IPS-18a (cell line): ENCODE data around the gene LUZP2.

Source experiments
- H3K27ac ChIP-seq: one replicate; pipeline ENCODE4 v1.5.1; 2013; ENCODE audit warnings: low read length
- H3K27me3 ChIP-seq: one replicate; pipeline ENCODE4 v1.6.1; 2013; ENCODE audit warnings: mild to moderate bottlenecking, low read length; ENCODE audit not compliant: control insufficient read depth, insufficient read depth
- H3K36me3 ChIP-seq: one replicate; pipeline ENCODE4 v1.6.1; 2013; ENCODE audit warnings: low read depth, low read length; ENCODE audit not compliant: control insufficient read depth
- H3K4me1 ChIP-seq: one replicate; pipeline ENCODE4 v1.6.1; 2013; ENCODE audit warnings: low read depth, low read length; ENCODE audit not compliant: control insufficient read depth
- H3K4me3 ChIP-seq: one replicate; pipeline ENCODE4 v1.5.1; 2013; ENCODE audit warnings: low read length
- H3K9ac ChIP-seq: one replicate; pipeline ENCODE4 v1.6.1; 2013; ENCODE audit warnings: mild to moderate bottlenecking, low read length, moderate library complexity
- H3K9me3 ChIP-seq: one replicate; pipeline ENCODE4 v1.6.1; 2013; ENCODE audit warnings: low read depth, low read length; ENCODE audit not compliant: control insufficient read depth

LUZP2 gene

DNA sequence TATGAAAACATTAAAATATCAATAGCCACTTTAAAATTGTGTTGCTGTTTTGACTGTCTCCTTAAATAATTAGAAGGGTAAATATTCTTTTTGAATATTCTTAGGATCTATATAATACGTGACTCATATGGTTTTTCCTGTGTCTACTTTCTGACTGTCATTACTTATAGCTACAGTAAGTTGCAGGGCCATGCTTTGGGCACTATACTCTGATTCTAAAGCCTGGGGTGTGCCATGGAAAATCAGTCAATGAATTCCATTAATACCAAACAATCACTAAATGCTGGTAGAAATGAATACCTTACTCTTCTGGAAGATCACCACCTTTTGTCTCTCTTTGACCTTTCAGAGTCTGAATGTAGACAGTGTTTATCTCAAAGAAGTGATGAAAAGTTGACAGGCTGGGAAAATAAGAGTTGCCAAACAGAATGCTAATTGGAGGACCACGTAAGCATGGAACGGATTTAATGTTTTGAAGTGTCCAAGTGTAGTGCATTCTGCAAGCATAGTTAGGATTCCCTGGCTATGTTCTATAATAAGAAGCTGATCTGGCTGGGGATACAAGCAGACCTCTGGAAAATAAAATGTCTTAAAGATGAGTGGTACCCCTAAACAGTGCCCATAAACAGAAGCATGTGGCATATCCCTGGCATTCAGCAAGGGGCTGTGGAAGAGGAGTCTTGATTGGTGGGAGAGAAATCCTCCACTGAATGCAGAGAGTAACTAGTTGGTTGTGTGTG, 16.8 kb downstream of the LUZP2 start:
- Histone ChIP-seq H3K4me3 (no peak overlapping the region), H3K27ac (no peak overlapping the region)

DNA sequence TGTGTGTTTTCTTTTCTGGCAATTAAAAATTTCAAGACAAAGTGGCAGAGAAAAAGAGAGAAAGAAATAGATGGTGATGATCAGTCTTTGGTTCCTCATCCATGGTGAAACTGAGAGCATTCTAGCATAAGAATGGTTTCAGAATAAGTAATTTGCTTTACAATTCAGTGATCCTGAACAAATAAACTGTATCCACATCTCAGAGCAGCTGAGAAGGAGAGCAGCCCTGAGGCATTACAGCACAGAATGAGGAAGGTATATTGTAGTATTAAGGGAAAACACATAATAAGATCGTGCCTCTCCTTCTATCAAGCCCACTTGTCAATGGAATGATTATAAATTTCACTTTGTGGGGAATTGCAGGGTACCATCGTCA, 17.4 kb downstream of the LUZP2 start:
- H3K4me1 ChIP-seq = no peaks in the 10 kb centered on the region
- H3K36me3 ChIP-seq = no peaks in the 10 kb centered on the region
- no peak overlapping the region for H3K4me3 ChIP-seq
- H3K27me3 ChIP-seq = no peaks in the 10 kb centered on the region
- H3K27ac ChIP-seq = no peak overlapping the region
- H3K9ac ChIP-seq = no peak overlapping the region
- no peaks in the 10 kb centered on the region for H3K9me3 ChIP-seq

More for the DNA sequence above, 16.8 kb downstream of the LUZP2 start:
- H3K27me3 ChIP-seq = no peaks in the 10 kb centered on the region
- no peaks in the 10 kb centered on the region for H3K9me3 ChIP-seq
- no peak overlapping the region for H3K9ac ChIP-seq
- H3K4me1 ChIP-seq = no peaks in the 10 kb centered on the region
- H3K36me3 ChIP-seq = no peaks in the 10 kb centered on the region

DNA sequence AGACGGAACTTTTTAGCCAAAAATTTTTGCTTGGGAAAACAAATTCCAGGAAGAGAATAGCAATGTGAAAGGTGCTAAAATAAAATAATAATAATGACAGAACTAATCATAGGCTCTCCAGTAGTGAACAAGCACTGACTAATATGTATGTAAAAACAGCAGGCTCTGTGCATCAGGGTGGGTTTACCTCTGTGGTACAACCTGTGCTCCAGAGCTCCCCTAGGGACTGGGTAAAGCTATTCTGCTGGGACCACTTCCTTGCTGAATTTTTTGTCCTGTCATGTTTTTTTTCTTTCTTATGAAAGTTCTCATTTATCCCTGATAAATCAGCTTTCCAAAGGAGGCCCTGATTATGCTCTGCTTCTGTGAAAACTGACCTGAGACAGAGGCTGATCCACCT, 18.8 kb downstream of the LUZP2 start:
- H3K27me3 ChIP-seq = no peaks in the 10 kb centered on the region
- H3K9me3 ChIP-seq = no peaks in the 10 kb centered on the region
- no peaks in the 10 kb centered on the region for H3K36me3 ChIP-seq
- H3K27ac ChIP-seq = no peak overlapping the region
- no peaks in the 10 kb centered on the region for H3K4me1 ChIP-seq
- H3K9ac ChIP-seq = no peak overlapping the region
- H3K4me3 ChIP-seq = no peak overlapping the region

DNA sequence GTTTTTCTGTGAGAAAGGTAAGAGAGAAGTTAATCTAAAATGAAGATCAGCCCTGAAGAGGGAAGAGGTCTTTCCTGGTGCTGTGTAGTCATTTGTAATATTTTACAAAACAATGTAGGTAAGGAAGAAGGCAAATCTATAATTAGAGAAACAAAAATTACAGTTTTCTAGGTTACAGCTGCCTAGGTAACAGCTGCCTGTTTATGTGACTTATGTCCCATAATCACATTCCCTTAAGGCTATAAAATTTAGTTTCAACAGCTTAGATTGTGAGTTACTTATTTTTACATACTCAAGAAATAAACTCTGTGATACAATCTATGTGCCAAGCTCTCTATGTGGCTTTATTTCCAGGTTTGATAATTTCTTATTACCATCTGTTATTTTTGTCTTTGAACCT, 19.8 kb downstream of the LUZP2 start:
- Histone ChIP-seq H3K27ac (no peak overlapping the region), H3K27me3 (no peaks in the 10 kb centered on the region), H3K4me1 (no peaks in the 10 kb centered on the region), H3K9me3 (no peaks in the 10 kb centered on the region), H3K9ac (no peak overlapping the region), H3K36me3 (no peaks in the 10 kb centered on the region), H3K4me3 (no peak overlapping the region)

DNA sequence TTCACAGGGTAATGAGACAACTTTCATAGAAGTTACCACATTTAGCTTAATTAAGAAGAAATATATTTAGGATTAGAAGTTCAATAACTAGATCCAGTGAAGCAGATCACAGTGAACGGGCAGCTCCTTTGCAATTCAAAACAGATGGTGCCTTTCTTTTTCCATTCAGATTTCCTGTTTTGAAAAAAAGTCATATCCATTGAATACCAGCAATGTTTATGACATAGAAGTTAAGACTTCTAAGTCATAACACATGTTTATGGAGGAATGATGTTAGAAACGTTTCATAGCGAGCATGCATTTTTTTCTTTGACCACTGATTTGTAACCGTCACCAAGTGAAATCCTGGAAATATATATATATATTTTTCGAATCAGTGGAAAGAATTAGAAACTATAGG, 24.7 kb downstream of the LUZP2 start:
- Histone ChIP-seq H3K9ac (no peak overlapping the region), H3K27me3 (no peaks in the 10 kb centered on the region), H3K4me1 (no peaks in the 10 kb centered on the region), H3K27ac (no peak overlapping the region), H3K4me3 (no peak overlapping the region), H3K9me3 (no peaks in the 10 kb centered on the region), H3K36me3 (no peaks in the 10 kb centered on the region)

DNA sequence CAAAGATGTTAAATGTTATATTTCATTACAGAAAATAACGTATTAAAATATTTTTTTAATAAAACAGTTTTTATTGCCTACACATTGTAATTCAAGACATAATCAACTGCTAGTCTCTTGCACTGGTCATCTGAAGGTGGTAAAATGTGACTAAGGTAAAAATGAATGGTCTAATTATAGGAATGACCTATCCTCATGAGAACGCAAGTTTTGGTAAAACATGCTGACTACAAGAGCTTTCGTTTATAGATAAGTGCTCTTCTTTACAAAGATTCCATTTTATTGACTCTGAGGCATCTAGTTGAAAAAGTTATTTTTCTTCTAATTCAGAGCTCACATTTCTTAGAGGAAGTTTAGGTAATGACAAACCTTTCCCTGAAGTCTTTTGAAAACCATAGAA, 27.3 kb downstream of the LUZP2 start:
- no peaks in the 10 kb centered on the region for H3K9me3 ChIP-seq
- no peaks in the 10 kb centered on the region for H3K4me1 ChIP-seq
- H3K9ac ChIP-seq = no peak overlapping the region
- H3K27ac ChIP-seq = no peak overlapping the region
- no peak overlapping the region for H3K4me3 ChIP-seq
- no peaks in the 10 kb centered on the region for H3K36me3 ChIP-seq
- H3K27me3 ChIP-seq = no peaks in the 10 kb centered on the region

DNA sequence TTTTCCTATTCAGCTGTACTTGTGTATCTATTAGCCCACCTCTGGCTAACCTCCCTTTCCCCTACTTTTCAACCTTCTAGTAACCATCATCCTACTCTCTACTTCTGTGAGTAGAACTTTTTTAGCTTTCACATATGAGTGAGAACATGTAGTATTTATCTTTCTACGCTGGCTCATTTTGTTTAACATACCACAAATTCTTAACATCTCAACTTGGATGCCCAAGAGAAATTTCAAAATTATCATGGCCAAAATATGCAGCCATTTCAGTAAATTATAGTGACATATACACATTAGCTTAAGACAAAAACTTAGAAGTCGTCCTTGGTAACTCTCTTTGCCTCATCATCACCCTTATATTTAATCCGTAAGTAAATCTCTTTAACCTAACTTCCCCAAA, 34.7 kb downstream of the LUZP2 start:
- no peak overlapping the region for H3K9ac ChIP-seq
- no peak overlapping the region for H3K4me3 ChIP-seq
- no peaks in the 10 kb centered on the region for H3K27me3 ChIP-seq
- H3K4me1 ChIP-seq = no peaks in the 10 kb centered on the region
- H3K36me3 ChIP-seq = no peaks in the 10 kb centered on the region
- no peak overlapping the region for H3K27ac ChIP-seq
- no peaks in the 10 kb centered on the region for H3K9me3 ChIP-seq

DNA sequence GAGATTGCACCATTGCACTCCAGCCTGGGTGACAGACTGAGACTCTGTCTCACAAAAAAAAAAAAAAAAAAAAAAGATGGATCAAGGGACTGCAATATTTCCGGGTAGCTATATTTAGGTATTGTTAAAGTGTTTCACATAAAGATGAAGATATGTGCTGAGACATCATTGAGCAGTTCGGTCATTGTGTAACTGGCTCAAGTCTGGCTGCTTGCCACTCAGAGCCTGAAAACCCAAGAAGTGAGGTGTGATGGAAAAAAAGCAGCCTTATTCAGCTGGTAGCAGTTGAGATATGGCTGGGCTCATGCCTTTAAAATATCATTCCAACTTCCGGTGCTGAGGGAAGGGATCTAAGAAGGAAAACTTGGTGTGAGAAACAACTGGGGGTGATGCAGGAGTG, 46.9 kb downstream of the LUZP2 start:
- Histone ChIP-seq H3K4me1 (no peaks in the 10 kb centered on the region), H3K9ac (no peak overlapping the region), H3K27me3 (no peaks in the 10 kb centered on the region), H3K4me3 (no peak overlapping the region), H3K36me3 (no peaks in the 10 kb centered on the region), H3K9me3 (no peaks in the 10 kb centered on the region), H3K27ac (no peak overlapping the region)

DNA sequence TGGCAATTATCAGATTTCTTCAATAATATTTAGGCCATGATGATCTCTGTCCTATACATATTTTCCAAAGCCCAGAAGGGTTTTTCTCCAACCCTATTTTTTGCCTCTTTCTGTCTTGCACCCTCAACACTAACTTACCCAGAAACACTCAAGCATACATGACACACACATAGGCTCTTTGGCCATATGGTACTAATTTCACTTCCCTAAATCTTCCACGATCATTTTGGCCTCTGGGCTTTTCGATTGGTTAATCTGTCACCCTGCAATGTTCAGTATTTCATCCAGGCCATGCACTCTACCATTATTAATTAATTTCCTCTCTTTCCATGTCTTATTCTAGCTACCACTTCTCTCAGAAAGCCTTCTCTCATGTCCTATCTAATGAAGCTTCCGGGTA, 59.8 kb downstream of the LUZP2 start:
- no peaks in the 10 kb centered on the region for H3K9me3 ChIP-seq
- H3K36me3 ChIP-seq = no peaks in the 10 kb centered on the region
- no peak overlapping the region for H3K4me3 ChIP-seq
- H3K27me3 ChIP-seq = no peaks in the 10 kb centered on the region
- no peak overlapping the region for H3K27ac ChIP-seq
- H3K9ac ChIP-seq = no peak overlapping the region
- H3K4me1 ChIP-seq = no peaks in the 10 kb centered on the region

DNA sequence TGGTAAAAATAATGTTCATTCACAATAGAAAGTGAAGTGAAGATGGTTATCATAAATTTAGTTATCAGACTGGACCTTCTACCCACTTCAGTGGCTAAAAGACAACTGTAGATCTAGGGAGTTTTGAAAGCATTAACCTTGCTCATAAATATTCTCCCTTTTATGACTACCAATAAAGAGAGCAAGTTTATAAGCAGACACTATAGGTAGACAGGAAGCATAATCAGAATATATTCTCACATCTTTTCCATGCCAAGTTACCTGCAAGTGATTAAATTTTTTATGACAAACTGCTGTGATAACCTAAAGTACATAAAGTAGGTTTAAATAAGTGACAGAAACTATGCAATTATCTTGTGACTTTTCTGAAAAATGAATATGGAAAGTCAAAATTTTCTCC, 62.5 kb downstream of the LUZP2 start:
- Histone ChIP-seq H3K36me3 (no peaks in the 10 kb centered on the region), H3K27me3 (no peaks in the 10 kb centered on the region)

DNA sequence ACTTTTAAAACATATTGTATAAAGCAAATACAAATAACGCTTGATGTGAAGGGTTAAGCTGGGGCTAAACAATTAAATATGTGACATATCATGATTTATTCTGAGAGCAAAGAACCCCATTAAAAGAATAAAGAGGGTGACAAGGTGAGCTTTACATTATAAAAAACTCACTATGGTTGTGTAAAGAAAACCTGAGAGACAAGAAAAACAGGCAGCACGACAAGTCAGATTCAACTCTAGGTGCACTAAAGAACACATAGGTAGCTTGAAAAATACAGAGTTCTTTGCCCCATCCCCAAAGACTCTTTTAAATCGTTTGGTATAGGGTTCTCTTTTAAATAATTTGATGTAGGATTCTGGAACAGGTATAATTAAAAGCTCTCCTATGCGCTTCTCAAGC, 63.5 kb downstream of the LUZP2 start:
- Histone ChIP-seq H3K27me3 (no peaks in the 10 kb centered on the region), H3K27ac (no peak overlapping the region), H3K36me3 (no peaks in the 10 kb centered on the region), H3K9ac (no peak overlapping the region), H3K4me1 (no peaks in the 10 kb centered on the region), H3K9me3 (no peaks in the 10 kb centered on the region), H3K4me3 (no peak overlapping the region)

More for the DNA sequence above, 62.5 kb downstream of the LUZP2 start:
- Histone ChIP-seq H3K9me3 (no peaks in the 10 kb centered on the region), H3K27ac (no peak overlapping the region), H3K4me1 (no peaks in the 10 kb centered on the region), H3K9ac (no peak overlapping the region), H3K4me3 (no peak overlapping the region)

DNA sequence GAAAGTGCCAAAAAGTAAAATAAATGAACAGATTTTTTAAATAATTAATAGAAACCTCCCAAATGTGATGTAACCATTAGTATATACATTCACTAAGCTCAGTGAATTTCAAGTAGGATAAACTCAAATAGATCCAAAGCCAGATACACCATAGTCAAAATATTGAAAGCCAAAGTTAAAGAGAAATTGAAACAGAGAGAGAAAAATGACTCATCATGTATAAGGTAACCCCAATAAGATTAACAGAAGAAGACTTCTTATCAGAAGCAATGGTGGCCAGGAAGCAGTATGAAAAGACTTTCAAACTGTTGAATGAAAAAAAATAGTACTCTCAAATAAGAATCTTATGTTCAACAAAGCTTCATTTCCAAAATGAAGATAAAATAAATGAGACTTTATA, 70.5 kb downstream of the LUZP2 start:
- Histone ChIP-seq H3K27ac (no peak overlapping the region), H3K27me3 (no peaks in the 10 kb centered on the region)

More for the DNA sequence above, 70.5 kb downstream of the LUZP2 start:
- Histone ChIP-seq H3K9me3 (no peaks in the 10 kb centered on the region), H3K9ac (no peak overlapping the region), H3K36me3 (no peaks in the 10 kb centered on the region), H3K4me1 (no peaks in the 10 kb centered on the region), H3K4me3 (no peak overlapping the region)
